ENCODE measurements around the gene VPS25.

VPS25 gene

DNA sequence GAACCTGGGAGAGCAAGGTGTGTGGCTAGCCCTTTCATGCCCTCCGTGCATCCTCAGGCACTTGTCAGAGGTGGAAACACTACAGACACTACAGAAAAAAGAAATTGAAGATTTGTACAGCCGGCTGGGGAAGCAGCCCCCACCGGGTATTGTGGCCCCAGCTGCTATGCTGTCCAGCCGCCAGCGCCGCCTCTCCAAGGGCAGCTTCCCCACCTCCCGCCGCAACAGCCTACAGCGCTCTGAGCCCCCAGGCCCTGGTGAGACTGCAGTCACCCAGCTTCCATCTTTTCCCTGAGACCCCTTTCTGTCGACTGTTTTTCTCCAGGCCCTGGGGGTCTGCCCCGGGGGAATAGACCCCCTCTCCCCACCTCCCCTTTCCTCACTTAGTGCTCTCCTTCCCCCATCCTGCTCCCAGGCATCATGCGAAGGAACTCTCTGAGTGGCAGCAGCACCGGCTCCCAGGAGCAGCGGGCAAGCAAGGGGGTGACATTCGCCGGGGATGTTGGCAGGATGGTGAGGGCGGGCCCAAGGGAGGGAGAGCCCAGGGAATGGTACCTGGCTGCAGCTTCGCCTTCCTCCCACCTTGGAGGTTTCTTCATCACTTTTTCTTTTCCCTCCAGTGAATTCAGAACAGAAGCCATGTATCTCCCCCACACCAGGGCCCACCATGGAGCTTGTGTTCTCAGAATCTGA is 23.0 kb downstream of the VPS25 start:
- DNase-seq, result no peak

DNA sequence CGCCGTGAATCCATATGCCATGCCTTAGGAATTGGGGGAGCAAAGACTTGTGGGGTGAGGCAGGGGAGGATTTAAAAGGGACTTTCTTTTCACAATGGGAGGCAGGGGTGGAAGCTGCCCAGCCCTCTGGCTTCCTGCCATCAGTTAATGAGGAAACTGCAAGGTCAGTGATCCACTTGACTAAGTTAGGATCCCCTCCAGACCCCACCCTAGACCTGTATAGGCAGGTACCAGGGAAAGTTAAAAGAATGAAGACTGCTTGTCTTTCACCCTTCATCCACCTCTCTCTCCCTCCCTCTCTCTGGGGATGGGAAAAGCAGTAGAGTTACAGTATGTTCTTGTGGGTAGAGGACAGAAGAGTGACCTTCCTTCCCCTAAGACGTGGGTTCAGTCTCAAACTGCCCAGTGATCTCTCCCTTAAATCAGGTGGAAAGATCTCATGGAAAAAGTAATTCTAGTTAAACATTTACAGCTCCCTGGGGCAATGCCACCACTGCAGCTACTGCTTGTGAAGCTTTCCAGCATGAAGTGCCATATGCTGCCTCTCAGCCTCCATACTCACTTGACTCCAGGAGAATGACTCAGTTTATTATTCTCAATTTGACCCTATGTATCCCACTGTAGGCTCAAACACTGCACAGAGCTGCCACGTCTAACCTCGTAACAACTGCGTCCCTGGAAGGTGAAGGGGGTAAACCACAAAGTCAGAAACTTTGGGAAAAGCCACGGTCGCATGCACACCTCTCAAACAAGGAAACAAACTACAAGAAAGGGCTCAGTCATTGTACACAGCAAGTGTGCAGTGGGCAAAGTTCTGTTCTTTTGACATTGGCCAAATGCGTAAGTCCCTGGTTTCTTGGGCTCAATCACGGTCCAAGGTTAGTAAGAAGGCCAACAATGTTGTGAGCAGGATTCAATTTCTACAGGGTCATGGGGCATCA is 24.1 kb downstream of the VPS25 start:
- no peak for DNase-seq

DNA sequence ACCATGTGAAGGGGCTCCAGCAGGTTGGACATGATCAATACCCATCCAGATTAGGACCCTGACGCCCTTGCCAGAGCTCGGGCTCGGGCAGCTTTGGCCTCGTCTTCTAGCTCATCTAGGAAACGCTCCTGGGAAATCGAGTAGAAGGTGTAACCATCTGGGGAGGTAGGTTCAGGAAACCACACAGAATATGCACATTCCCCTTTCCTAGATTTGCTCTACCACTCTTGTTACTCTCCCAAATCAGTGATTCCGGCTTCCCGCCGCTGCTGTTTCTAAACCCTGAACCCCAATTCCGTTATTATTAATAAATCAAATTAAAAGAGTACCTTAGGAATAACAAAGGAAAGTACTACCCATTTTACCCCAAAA is 24.7 kb downstream of the VPS25 start:
- no peak for DNase-seq

DNA sequence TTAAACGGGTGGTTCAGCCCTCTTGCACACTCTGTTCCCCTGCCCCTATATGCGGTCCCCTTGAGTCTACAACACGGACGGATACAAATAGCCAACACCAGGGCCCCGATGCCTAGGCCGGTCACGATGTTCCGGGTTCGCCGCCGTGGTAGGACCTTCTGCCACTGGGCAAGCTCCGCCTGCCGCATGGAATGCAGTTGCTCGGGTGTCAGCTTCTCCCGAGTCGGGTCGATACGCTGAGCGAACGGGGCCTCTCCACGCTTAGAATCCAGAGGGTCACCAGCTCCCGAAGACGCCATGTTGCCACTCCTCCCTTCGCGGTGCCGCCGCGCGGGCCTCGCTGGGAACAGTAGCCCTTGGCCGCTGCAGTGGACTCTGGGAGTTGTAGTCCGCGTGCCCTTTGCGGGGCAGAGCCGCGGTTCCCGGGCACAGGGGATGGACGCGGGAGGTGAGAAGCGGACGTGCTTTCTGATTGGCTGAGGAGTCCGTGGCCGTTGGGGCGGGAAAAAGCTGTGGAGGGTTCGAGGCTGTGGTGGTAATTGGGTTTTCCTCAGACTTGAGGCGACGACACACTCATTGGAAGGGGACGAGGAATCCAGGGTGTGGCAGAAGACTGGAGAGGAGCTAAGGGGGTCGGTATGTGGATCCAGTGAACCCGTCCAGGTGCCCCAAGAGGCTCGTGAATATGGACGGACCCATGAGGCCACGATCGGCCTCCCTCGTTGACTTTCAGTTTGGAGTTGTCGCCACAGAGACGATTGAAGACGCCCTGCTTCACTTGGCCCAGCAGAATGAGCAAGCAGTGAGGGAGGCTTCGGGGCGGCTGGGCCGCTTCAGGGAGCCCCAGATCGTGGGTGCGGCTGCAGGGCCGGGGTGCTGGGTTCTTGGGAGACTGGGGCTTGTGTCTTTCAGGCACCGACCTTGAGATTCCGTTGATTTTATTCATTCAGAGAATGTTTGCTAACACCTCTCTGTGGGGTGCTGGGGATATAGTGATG is 25.4 kb downstream of the VPS25 start, which contains the start of the genes CNTD1 and COA3:
Gene CNTD1, plus strand, starts transcription at position 479 of the 998 bp plus-strand sequence. Its CDS starts 207 bp downstream, at position 686.
Gene COA3, minus strand, starts transcription at position 322 of the 998 bp plus-strand sequence. Its CDS starts 23 bp downstream, at position 299.
- DNase-seq, result peak; percentile 82

DNA sequence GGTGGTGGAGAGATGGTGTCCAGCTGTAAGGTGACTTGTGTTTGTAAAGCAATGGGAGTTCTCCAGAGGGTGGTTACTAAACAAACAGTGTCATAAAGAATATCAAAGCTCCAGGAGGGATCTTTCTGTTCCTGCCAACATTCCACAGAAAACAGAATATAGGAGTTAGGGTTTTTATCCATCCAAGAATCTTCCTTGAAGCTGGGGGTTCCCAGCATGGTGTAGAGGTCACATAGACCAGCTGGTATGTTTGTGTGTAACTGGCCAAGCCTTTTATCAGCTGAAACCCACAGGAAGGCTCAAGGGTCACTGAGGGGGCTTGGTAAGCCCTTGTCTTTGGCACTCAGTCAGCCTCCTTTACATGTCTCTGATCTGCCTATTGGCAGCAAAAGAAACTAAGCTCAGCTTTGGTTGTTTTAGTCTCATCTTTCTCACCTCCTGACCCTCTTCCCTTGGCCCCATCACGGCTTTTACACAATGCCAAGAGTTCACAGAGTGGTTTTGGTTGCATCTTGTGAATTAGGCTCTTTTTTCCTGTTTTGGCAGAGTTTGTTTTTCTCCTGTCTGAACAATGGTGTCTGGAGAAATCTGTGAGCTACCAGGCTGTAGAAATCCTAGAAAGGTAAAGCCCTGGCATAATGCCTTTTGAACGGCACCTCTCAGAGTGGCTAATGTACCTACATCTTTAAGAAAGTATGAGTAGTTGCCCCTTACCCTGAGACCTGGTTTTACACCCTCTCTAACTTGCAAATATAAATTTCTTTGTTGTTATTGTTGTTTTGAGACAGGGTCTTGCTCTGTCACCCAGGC is 30.0 kb downstream of the VPS25 start:
- no peak for DNase-seq

DNA sequence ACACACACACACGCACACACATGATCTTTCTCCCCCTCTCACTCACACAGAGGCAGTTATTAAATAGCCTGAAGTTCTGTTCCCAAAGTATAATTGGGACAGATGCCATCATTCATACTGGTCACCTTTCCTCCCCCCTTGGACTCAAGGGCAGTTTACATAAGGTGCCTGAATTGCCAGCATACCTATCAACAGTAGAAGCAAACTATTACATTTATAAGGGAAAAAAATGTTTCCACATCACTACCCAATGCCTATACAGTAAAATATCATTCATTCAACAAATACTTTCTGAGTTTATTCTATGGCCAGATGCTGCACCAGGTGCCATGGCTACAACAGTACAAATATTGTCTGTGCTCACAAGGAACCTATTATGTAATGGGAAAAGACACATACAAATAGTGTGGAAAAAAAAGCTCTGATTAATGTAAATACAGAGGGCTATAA is 31.7 kb downstream of the VPS25 start:
- no peak for DNase-seq

DNA sequence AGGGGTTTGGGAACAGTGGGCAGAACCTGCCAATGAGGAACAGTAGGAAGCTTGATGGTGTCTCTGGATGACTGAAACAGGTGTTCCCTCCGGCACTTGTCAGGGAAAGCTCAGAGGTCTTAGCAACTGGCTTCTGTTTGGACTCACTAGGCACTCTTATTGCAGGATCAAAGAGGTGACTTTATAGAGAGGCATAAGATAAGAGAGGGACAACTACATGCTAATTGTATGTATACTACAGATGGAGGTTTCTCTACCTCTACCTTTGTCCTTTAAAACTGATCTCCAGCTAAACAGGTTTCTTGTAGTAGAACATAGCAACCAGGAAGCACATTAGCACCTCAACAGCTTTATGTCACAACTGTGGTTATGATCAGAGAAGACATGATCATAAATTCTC is 33.0 kb downstream of the VPS25 start:
- no peak for DNase-seq

DNA sequence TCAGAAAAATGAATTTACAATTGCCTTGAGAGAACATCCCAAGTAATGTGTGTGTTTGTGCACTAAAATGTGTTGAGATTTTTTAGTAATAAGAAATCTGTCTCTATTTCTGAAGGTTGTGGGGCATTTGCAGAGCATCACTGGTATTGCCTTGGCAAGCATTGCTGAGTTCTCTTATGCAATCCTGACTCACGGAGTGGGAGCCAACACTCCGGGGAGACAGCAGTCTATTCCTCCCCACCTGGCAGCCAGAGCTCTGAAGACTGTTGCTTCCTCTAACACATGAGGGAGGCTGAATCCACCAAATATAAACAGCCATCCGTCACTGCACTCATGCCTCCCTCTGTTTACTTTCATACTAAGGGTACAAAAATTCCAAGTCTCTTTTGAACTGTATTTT is 36.0 kb downstream of the VPS25 start:
- DNase-seq, result no peak

DNA sequence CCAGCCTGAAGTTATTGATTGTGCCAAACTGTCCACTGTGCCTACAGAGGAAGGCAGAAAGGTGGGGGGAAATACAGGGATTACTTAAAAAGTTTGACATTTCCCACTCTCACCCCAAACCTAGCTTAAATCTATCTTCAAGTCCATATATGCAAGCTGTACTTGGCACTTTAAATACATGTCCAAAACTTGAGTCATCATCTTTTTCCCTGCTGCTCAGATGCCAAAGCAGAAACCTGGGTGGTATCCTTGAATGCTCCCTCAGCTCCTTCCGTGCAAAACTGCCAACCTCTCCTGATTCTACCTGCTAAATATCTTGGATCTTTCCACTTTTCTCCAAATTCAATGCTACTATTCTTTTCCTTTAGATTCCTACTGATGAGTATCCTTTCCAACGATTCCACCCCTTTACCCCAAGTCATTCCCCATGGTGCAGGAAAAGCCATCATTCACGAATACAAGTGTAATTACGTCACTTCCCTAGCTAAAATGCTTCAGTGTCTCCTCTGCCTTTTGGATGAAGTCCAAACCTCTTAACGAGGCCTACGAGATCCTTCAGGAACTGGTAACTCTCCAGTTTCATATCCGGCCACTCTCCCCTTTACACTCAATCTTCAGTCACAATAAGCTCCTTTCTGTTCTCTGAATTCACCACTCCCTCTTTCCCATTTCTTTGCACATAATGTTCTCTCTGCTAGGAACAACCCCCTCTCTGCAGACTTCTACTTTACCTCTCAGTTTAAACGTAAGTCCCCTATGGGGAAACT is 41.6 kb downstream of the VPS25 start:
- DNase-seq, result no peak

DNA sequence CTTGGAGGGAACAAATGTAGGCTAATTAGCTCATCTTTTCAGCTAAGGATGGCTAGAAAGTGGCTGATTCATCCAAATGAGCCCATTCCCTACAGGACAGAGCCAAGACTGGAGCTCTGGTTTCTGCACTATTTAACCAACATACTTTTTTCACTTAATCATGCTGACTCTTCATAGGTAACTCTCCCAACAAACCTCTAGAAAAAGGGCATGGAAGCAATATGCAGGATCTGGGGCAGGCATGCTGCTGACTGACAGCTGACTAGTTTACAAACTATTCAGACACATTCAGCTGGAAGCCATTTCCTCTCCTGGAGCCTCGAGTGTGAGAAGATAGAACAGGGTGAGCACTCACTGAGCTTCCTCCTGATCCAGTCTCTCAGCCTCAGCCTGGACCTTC is 44.6 kb downstream of the VPS25 start:
- no peak for DNase-seq

DNA sequence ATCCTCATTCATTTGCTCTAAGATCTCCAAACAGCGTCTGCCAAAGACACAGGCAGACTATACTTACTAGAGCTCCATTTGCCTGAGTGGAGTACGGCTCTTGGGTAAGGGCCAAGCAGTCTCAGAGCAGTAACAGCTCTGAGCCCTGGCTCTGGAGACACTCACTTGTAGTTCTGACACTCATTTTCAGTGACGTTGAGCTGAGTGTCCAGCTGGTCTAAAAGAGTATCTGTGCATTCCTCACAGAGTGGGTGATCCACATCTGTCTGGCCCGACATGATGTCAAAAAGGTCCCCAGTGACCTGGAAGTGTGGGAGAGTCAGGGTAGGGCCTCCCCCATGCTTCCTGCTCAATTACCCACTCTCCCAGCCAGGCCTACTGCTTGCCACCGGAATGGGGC is 45.1 kb downstream of the VPS25 start:
- no peak for DNase-seq

DNA sequence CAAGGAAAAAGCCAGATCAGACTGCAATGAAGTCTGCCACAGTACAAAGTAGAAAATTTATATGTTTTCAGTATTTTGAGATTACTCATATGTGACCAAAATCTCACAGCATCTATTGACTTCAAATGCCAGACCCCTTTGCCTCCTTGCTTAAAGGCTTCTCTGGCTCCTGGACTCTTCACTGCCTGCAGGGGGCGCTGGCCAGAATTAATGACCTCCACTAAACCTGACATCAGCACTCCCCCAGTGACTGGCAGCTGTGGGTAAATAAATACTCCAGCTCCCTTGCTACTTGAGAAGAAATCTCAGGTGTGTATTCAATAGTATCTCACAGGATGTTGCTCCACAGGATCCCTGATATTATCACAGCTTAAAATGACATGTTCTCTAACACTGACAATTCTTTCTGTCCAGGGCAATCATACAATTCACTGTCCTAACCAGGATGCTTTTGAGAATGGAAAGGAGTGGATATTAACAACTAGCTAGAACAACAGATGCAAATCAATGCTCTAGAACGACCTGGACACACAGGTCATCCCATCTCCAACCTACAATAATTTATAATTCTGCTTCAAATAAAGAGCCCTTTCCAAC is 46.8 kb downstream of the VPS25 start:
- DNase-seq, result peak; percentile 71

DNA sequence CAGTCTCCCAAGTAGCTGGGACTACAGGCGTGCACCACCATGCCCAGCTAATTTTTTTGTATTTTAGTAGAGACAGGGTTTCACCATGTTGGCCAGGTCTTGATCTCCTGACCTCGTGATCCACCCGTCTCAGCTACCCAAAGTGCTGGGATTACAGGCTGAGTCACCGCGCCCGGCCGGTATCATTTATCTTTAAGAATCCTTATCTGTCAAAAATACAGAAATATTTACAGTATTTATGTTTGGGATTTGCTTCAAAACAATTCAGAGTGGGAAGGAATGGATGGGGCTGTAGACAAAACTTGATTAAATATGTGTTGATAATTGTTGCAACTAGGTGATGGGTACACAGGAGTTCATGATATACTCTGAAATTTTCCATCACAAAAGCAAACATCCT is 47.9 kb downstream of the VPS25 start:
- no peak for DNase-seq

DNA sequence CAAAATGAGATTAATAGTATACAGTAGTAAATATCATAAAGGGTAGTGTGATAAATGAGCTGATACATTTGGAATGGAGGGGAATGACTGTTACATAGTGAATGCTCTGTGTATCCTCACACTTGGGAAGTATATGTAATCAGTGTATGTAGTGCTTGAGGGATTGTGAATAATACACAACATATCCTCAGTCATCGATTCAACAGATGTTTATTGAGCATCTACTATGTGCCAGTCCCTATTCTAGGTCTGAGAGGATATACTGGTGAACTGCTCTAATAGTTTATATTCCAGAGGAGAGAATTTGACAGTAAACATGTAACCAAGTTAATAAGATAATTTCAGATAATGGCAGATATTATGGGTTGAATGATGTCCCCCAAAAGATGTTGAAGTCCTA is 54.2 kb downstream of the VPS25 start:
- no peak for DNase-seq

Data from activated naive CD4-positive, alpha-beta T cell treated with anti-CD3 and anti-CD28 coated beads, Interleukin-2, amount 50 U/mL, for 16 hours (primary cell).